Measurements from ENCODE around the gene LRRC37A2.
A peak's percentile ranks its signal among the peaks of the same experiment; 100 is the strongest.
"Not testable (repeated sequence)": the region's sequence is repeated elsewhere in the genome, so short reads cannot be mapped to it uniquely, and the experiment has no call there.

Gene LRRC37A2

GRCh38 chr17:46512168-46512567 lies at the start of gene LRRC37A2:
Gene LRRC37A2, plus strand, starts transcription at chr17:46512468. Its CDS starts 245 bp downstream, at chr17:46512713.
- DNase-seq (ENCODE audit: extremely low read depth in 1 of 2, low read depth in 1 of 2) = not testable (repeated sequence)

- not testable (repeated sequence) for DNase-seq (ENCODE audit: extremely low read depth in 1 of 2, low read depth in 1 of 2)
Measured at GRCh38 chr17:46467618-46468017, 44.6 kb upstream of the LRRC37A2 start.

- not testable (repeated sequence) for DNase-seq (ENCODE audit: extremely low read depth in 1 of 2, low read depth in 1 of 2)
Measured at GRCh38 chr17:46474489-46474888, 37.8 kb upstream of the LRRC37A2 start.

GRCh38 chr17:46475583-46475982 lies 36.7 kb upstream of the LRRC37A2 start:
- DNase-seq (ENCODE audit: extremely low read depth in 1 of 2, low read depth in 1 of 2) = not testable (repeated sequence)

- DNase-seq (ENCODE audit: extremely low read depth in 1 of 2, low read depth in 1 of 2) = not testable (repeated sequence)
Measured at GRCh38 chr17:46478823-46479222, 33.4 kb upstream of the LRRC37A2 start.

- not testable (repeated sequence) for DNase-seq (ENCODE audit: extremely low read depth in 1 of 2, low read depth in 1 of 2)
Measured at GRCh38 chr17:46481310-46481709, 31.0 kb upstream of the LRRC37A2 start.

- DNase-seq (ENCODE audit: extremely low read depth in 1 of 2, low read depth in 1 of 2) = not testable (repeated sequence)
Measured at GRCh38 chr17:46492021-46492420, 20.2 kb upstream of the LRRC37A2 start.

GRCh38 chr17:46499437-46500139 lies 12.7 kb upstream of the LRRC37A2 start:
- DNase-seq (ENCODE audit: extremely low read depth in 1 of 2, low read depth in 1 of 2) = not testable (repeated sequence)

- not testable (repeated sequence) for DNase-seq (ENCODE audit: extremely low read depth in 1 of 2, low read depth in 1 of 2)
Measured at GRCh38 chr17:46505896-46506295, 6.4 kb upstream of the LRRC37A2 start.

GRCh38 chr17:46534716-46535115 lies 22.4 kb downstream of the LRRC37A2 start:
- not testable (repeated sequence) for DNase-seq (ENCODE audit: extremely low read depth in 1 of 2, low read depth in 1 of 2)

GRCh38 chr17:46548607-46549006 lies 36.3 kb downstream of the LRRC37A2 start:
- DNase-seq (ENCODE audit: extremely low read depth in 1 of 2, low read depth in 1 of 2) = not testable (repeated sequence)

GRCh38 chr17:46559155-46559554 lies 46.9 kb downstream of the LRRC37A2 start:
- not testable (repeated sequence) for DNase-seq (ENCODE audit: extremely low read depth in 1 of 2, low read depth in 1 of 2)

GRCh38 chr17:46560048-46560447 lies 47.8 kb downstream of the LRRC37A2 start:
- not testable (repeated sequence) for DNase-seq (ENCODE audit: extremely low read depth in 1 of 2, low read depth in 1 of 2)

GRCh38 chr17:46566284-46566683 lies 54.0 kb downstream of the LRRC37A2 start:
- not testable (repeated sequence) for DNase-seq (ENCODE audit: extremely low read depth in 1 of 2, low read depth in 1 of 2)

GRCh38 chr17:46566980-46567379 lies 54.7 kb downstream of the LRRC37A2 start:
- not testable (repeated sequence) for DNase-seq (ENCODE audit: extremely low read depth in 1 of 2, low read depth in 1 of 2)

GRCh38 chr17:46571796-46572195 lies 59.5 kb downstream of the LRRC37A2 start:
- DNase-seq (ENCODE audit: extremely low read depth in 1 of 2, low read depth in 1 of 2) = not testable (repeated sequence)

- peak; percentile 29 to 51 for DNase-seq (ENCODE audit: extremely low read depth in 1 of 2, low read depth in 1 of 2)
Measured at GRCh38 chr17:46579083-46580075, 67.1 kb downstream of the LRRC37A2 start, which contains the start of gene ARL17A. Gene ARL17A, minus strand, starts transcription at chr17:46579691. Its CDS starts 3,369 bp downstream, at chr17:46576322.

GRCh38 chr17:46580082-46580481 lies 67.8 kb downstream of the LRRC37A2 start:
- not testable (repeated sequence) for DNase-seq (ENCODE audit: extremely low read depth in 1 of 2, low read depth in 1 of 2)

- DNase-seq (ENCODE audit: extremely low read depth in 1 of 2, low read depth in 1 of 2) = not testable (repeated sequence)
Measured at GRCh38 chr17:46585444-46585843, 73.2 kb downstream of the LRRC37A2 start.

- DNase-seq (ENCODE audit: extremely low read depth in 1 of 2, low read depth in 1 of 2) = not testable (repeated sequence)
Measured at GRCh38 chr17:46590157-46591146, 78.2 kb downstream of the LRRC37A2 start, which contains the start of gene NSF. Gene NSF, plus strand, starts transcription at chr17:46590669. Its CDS starts 107 bp downstream, at chr17:46590776.

Measured in activated CD8-positive, alpha-beta memory T cell treated with anti-CD3 and anti-CD28 coated beads for 1 hour (primary cell).